HK-2 (cell line): ENCODE data around the gene METTL26.

Source experiments
- DNase-seq: peaks from one replicate; pipeline ENCODE4 v3.0.0-alpha.2; 2018; ENCODE audit not compliant: unreplicated experiment

METTL26 gene

GRCh38 chr16:658679-659571 is 22.8 kb upstream of the METTL26 start:
- no peak for DNase-seq

GRCh38 chr16:657487-657886 is 21.4 kb upstream of the METTL26 start:
- no peak for DNase-seq

DNA sequence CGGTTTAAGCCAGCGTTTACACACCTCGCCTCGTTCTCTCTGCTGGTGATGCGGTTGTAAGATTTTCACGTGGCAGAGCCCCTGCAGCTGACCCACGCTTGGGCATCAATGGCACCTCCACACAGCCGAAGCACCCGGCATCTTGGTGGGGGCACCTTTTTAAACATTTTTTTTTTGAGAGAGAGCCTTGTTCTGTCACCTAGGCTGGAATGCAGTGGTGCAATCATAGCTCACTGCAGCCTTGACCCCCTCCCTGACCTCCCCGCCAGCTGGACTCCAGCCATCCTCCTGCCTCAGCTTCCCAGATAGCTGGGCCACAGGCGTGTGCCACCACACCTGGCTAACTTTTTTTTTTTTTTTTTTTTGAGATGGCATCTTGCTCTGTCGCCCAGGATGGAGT is 17.9 kb upstream of the METTL26 start:
- no peak for DNase-seq

DNA sequence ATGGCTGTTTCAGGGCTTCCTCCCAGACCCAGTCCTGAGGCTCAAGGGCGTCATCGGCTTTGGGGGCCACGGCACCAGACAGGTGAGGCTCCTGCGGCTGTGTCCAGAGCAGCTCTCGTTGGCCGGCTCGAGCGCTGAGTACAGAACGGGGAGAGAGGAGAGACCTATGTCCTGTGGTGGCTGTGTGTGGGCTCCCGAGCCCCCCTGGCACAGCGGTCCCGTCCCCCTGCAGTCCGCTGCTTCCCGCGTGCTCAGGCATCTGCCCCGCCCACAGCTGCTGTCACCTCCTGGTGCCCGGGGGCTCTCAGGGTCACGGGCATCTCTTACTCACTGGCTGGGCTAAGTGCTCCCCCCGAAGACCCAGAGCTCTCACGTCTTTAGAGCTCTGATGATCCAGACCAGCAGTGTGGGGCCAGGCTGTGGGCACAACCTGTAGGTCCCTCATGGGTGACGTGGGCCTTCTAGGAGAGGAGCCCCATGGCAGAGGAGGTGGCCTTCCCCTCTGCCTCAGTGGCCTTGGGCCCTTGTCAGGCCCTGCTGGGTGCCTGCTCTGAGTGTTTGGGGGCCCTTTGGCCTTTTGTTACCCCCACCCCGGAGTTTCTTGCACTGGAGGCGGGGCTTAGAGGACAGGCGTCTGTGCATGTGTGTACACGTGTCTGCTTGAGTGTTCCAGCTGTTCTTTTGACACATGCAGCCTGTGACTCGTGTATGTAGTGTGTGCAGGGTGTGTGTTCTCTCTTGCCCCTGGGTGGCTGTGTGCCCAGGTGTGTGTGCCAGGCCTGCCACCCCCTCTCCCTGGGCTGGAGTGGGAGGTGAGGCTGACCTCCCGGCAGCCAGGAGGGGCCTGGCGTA is 16.6 kb upstream of the METTL26 start:
- DNase-seq = no peak

DNA sequence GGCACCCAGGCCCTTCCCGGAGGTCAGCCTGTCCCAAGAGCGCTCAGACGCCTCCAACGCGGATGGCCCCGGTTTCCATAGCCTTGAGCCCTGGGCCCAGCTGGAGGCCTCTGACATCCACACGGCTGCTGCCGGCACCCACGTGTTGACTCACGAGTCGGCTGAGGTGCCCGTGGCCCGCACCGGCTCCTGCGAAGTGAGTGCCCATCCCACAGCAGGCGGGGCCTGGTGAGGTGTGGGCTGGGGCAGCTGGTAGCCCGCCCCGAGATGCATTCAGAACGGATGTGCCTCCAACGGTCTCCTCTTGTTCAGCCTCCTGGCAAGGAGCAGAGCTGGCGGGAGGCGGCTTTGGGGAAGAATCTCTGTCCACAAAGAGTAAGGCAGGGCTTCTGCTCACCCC is 15.7 kb upstream of the METTL26 start:
- no peak for DNase-seq

DNA sequence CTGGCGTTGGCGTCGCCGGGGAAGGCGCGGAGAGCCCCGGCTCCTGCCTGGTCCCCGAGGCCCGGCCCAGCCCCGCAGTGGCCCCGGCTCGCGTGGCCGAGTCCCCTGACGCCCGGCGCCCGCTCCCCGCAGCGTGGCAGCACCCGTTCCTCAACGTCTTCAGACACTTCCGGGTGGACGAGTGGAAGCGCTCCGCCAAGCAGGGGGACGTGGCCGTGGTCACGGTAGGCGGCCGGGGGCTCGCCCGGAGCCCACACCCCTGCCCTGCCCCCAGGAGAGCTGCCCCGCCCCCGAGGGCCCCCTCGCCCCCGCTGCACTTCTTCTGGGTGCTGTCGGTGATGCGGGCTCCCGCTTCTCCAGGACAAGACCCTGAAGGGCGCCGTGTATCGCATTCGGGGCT is 13.5 kb upstream of the METTL26 start:
- peak; percentile 47 for DNase-seq

DNA sequence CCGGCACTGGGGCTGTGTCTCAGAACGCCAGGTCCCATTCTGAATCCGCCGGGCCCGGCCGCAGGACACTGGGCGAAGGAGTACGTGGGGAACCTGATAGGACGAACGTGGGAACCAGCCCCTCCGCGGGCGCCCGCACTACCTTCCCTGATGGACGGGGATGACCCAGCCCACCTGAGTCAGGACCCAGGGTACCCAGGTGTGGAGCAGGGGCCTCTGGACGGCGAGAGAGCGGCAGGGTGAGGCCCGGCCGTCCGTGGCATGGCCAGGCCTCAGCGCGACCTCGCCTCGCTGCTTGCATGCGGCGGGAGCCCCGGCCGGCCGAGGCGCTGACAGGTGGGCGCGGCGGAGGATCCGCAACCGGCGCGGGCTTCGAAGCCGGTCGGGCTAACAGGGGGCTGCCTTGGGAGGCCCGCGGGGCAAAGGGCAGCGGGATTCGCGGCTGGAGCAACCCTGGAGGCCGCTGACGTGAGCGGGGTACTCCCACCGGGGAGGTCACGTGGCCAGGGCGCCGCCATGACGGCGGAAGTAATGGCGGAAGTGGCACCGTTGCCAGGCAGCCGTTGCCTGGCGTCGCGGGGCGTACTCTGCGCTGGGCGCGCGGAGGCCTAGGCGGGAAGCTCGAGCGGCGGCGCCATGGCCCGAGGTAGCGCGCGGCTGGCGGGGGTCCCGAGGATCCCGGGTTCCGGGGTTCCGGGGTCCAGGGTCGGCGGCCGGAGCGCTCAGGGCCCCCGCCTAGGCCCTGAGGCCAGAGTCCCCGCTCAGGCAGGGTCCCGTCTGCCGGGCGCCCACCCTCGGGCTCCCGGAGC is 12.9 kb upstream of the METTL26 start, which contains the start of gene WDR90:
WDR90 (plus strand) TSS at position 585 of the 809 bp plus-strand sequence; CDS start at position 637, 52 bp downstream.
- DNase-seq = peak; percentile 87

- DNase-seq = peak; percentile 57
Measured at GRCh38 chr16:648071-648780, 12.1 kb upstream of the METTL26 start.

- no peak for DNase-seq
Measured at GRCh38 chr16:647173-647902, 11.2 kb upstream of the METTL26 start.

GRCh38 chr16:646679-647172 is 10.6 kb upstream of the METTL26 start:
- no peak for DNase-seq

- no peak for DNase-seq
Measured at GRCh38 chr16:645852-646678, 10.0 kb upstream of the METTL26 start.

DNA sequence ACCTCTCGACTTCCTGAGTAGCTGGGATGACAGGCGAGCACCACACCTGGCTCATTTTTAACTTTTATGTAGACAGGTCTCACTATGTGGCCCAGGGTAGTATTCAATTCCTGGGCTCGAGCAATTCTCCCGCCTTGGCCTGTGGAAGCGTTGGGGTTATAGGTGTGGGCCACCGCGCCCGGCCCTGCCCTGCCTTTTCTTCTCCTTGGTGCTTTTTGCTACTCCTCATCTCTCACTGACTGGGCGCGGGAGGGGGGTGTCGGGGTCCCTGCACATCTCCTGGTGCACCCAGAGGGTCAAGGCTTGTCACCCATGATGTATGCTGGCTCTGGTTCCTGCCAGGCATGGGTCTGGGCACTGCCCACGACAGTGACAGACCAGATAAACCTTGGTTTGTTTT is 8.5 kb upstream of the METTL26 start:
- no peak for DNase-seq

DNA sequence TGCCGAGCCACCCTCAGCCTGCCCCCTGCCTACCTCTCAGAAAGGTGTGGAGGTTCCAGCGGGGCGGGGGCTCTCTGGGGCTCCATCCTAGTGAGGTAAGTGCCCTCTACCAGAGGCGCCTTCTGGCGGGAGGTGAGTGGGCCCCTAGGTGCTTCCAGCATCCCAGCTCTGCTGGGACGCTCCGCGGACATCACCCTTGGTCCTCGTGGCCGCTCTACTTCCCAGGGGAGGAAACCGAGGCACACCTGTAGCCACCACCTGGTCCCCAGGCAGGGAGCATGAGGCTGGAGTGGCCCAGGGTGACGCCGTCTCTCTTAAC is 6.9 kb upstream of the METTL26 start:
- DNase-seq = no peak

GRCh38 chr16:642189-643049 is 6.3 kb upstream of the METTL26 start:
- DNase-seq = peak; percentile 54

GRCh38 chr16:641326-642188 is 5.5 kb upstream of the METTL26 start, which contains the start of gene MCRIP2:
MCRIP2 (plus strand) TSS chr16:641828; CDS start chr16:641992, 164 bp downstream.
- peak; percentile 80 for DNase-seq

GRCh38 chr16:640614-641013 is 4.5 kb upstream of the METTL26 start:
- no peak for DNase-seq

- DNase-seq = no peak
Measured at GRCh38 chr16:638836-639235, 2.7 kb upstream of the METTL26 start.
